ENCODE measurements around the gene KLHL29.

Gene KLHL29

DNA sequence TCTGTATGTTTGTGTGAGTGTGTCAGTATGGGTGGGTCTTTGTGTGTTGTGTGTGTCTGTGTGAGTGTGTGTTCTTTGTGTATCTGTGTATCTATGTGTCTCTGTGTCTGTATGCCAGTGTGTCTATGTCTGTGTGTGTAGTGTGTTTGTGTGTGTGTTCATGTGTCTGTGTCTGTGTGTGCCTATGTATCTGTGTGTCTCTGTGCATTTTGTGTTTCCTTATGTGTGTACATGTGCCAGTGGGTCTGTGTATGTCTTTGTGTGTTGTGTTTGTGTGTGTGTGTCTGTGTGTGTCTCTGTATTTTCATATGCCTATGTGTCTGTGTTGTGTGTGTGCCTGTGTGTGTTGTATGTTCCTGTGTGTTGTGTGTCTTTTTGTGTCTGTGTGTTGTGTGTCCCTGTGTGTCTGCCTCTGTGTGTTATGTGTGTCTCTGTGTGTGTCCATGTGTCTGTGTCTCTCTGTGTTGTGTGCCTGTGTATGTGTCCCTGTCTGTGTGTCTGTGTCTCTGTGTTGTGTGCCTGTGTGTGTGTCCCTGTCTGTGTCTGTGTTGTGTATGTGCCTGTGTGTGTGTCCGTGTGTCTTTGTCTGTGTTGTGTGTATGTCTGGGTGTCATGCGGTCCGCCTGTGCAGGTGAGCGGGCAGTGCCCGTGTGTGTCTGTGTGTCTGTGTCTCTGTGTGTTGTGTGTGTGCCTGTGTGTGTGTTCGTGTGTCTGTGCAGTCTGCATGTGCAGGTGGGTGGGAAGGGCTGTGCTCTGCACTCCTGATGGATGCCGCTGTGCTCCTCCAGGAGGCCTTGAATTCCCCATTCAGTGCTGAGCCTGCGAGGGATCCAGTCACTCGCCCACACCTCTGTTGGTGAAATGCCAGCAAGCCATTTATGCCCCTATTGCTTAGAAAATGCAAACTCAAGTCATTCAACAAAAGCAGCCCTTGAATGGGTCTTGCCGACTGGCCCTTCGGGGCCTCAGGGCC, 37.4 kb downstream of the KLHL29 start:
- DNase-seq (ENCODE audit: low read depth in 2 of 2): no peak

DNA sequence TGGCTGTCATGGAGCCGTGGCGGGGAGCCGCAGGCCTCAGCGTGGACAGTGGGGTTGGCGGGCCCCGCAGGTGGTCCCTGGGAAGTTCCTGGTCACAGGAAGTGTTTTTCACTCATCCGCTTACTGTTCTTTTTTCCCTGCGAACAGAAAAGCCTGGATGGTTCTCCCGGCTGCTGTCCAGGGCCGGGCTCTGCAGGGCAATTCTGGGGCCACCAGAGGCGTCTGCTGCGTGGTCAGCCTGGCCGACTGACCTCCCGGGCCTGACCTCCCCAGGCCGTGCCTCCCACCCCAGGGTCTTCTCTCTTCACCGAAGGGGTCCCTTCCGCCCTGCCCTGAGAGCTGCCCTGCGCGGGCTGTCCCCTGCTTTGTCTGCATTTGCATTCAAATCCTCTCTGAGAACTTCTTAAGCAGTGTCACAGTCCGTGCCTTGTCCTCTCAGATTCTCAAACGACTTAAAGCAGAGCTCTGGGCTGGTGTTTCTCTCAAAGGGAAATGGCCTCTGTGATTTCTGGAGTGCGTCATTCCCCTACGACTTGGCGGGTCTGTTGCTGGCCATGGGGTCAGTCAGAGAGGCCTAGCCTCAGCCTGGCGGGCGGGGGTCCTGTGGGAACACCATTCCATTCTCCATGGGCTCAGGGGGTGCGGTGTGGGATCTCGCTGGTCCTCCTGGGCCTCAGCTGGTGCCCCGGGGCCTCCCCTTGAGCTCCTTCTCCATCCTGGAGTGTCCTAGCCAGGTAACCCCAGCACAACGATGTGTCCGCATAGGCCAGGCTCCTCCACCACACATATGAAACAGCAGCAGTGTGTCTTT, 38.3 kb downstream of the KLHL29 start:
- DNase-seq (ENCODE audit: low read depth in 2 of 2): no peak

DNA sequence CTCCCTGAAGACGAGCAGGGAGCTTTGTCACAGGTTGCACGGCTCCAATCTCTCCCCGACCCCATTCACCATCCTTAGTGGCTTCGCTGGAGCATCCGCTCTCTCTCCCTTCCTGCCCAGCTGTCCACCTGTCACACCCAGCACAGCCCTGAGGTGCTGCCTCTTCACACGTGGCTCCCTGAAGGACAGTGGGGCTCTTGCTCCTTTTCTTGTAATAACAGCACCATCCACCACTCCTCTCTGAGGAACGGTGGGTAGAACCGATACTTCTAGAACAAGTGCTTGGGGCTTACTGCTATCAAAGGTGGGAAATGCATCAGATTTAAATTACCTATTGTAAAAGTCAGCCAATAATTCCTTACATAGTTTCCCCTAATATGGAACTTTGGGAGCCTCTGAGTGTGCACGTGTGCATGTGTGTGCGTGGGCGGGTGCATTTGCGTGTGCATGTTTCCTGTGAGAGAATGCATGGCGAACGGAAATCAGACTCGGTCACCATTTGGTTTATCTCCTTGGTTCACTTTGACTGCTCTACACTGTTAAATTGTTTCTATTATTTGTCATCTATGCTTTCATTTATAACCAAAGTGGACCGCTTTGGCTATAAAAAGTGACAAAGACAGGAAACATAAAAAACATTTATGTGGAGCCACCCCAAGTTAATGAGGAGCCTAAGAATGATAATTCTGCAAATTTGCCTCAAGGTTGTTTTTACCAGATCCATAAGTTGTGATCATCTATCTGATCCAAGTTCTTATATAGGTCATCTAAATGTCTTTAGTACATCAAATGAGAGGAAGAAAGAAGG, 39.1 kb downstream of the KLHL29 start:
- no peak for DNase-seq (ENCODE audit: low read depth in 2 of 2)

DNA sequence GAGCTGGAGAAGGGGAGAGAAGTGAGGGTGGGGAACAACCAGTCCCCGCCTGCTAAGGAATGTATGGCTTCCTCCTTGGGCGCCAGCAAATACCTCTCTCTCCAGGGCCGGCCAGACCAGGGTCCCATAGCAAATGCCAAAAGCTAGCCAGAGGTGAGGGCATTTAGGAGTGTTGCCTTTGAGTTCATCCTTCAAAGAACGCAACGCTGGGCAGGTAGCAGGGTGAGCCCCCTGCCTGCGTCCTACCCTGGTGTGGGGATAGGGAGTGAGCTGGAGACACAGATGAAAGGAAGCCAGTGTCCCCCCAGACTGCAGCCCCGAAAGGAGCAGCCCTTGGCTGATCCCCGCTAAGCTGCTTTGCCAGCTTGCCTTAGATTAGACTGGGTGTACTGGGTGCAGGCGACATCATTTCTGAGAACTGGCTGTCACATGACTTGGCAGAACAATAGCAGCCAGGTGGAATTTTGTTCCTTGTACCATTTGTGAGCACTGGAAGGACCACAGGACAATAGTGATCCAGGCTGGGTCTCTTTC, 40.4 kb downstream of the KLHL29 start:
- no peak for DNase-seq (ENCODE audit: low read depth in 2 of 2)

DNA sequence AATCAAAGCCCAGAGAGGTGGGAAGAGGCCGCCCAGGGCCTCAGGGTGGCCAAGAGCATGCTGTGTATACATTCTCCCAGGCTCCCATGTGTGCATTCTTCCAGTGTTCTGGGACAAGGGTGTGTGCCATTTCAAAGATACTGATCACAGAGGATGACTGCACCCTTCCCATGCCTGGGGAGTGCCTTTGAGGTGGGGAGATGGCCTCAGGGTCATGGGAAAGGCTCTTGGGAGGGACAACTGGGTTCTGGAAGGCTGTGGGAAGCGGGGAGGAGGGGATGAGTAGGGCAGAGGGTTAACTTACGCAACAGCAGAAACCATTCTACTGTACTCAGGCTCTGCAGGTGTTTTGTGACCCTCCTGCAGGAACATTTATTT, 40.9 kb downstream of the KLHL29 start:
- DNase-seq (ENCODE audit: low read depth in 2 of 2): no peak

DNA sequence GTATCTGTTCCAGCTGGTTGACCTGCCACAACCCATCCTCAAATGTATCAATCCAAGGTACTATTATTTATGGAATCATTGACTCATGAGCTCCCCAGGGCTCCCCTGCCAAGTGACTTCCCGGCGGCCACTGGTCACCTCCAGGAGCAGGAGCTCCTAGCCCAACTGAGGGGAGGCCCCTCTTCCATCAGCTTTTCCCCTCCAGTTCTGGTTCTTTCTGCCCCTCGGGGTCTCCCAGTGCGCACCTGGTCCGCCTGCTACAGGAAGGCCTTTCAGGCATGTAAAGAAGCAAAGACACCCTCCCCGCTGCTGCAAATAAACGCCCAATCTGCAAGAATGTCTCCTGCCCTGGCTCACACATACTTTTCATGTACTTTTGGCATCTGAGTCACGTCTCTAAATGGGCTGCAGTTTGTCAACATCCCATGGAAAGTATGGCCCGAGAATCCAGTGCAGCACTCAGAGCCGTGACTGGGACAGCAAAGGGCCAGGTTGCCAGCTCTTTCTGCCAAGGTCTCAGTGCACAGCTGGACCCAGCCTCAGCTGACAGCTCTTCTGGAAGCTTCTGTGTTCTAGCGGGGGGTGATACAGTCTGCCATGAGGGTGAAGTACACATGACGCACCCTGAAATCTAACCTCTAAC, 41.4 kb downstream of the KLHL29 start:
- no peak for DNase-seq (ENCODE audit: low read depth in 2 of 2)

DNA sequence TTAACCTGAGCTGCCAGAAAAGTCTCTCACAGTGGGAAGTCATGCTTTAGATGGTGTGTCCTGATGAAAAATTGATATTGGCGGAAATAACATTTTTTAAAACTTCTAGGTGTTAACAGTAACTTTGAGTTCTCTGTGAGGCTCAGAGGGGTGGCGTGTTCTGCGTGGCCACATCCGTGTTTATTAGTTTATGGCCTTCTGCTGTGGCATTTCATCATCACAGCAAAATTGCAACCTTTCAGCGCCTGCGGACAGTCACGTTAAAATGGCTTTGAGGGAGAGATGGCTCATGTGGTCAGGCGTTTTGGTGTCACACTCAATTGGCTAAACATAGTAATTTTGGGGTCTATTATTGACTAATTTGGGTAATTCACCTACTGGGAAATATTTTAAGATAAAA, 42.4 kb downstream of the KLHL29 start:
- no peak for DNase-seq (ENCODE audit: low read depth in 2 of 2)

DNA sequence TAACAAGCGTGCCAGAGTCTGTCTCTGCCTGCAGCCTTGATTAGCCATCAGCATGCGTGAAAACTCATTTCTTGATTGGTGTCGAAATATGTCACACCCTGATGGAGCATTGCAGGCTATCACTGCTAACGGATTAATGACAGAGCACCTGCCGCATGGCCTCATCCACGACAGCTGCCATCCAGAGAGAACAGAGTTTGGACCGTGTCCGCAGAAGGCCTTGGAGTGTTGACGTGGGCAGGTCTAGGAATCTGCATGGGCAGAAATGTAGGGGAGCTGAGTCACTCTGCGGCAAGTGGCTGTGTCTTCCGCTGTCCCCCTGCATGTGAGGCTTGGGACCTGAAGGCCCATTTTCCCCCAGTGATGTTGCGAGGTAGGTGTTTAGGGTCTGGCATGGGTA, 43.0 kb downstream of the KLHL29 start:
- DNase-seq (ENCODE audit: low read depth in 2 of 2): no peak

DNA sequence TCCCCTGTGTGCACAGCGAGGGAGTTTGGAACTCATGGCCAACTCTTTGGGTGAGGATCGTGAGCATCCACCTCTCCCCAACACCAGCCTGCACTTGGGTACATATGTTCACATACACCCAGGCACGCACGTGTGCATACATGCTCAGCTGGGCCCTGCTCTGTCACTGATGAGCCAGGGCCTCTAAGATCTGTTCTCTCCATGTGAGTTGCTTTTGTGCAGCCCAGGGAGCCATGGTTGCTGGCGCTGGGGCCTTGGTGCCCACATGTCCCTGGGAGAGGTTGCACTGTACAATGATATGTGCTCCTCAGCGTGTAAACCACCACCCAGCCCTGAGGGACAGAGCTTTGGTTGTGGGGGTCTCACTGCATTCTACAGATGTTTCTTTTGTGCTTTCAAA, 44.1 kb downstream of the KLHL29 start:
- no peak for DNase-seq (ENCODE audit: low read depth in 2 of 2)

DNA sequence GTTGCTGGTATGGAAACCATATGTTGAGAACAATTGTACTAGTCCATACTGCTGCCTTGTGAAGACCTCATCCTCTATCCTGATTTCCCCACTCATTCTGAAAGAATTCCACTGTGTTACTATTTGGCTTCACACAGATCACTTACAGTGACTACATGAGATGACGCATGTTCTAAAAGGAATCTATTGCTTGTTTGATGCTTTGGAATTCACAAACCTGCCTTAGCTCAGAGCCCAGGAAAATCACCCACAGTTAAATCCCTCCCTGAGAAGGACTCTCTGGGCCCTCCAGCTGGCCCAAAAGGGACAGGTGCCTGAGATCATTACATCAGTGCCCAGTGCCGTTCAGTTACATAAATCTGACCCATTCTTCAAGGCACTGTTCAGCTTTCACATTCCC, 45.3 kb downstream of the KLHL29 start:
- DNase-seq (ENCODE audit: low read depth in 2 of 2): no peak

DNA sequence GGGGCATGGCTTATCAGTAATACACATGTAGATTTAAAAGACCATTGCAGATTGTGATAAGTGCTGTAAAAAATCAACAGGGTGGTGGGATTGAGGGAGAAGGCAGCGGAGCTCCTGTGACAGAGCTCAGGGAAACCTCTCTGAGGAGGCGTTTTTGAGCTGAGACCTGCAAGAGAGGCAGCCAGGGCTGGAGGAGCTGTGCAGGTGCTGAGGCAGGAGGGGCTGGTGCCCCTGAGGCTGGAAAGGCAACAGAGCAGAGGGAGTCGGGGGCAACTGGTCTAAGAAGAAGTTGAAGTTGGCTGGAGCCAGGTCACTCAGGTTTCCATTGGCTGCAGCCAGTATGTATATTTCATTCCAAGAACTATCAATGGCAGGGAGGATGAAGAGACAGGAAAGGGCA, 47.6 kb downstream of the KLHL29 start:
- DNase-seq (ENCODE audit: low read depth in 2 of 2): no peak

DNA sequence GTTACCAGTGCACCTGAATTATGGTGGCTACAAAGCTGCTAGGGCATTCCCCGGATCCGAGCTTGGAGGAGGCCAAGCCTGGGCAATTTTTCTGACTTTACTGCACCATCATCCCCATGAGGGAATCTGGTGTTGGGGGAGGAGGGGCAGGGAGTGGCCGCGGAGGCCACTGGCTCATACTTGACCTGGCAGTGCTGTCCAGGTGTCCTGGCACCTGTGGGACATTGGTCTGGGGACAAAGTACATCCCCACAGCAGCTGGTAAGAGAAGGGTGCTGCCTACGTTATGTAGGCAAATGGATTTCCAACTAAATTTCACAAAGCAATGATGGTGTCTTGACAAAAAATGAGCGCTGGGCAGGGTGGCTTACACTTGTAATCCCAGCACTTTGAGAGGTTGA, 48.3 kb downstream of the KLHL29 start:
- no peak for DNase-seq (ENCODE audit: low read depth in 2 of 2)

DNA sequence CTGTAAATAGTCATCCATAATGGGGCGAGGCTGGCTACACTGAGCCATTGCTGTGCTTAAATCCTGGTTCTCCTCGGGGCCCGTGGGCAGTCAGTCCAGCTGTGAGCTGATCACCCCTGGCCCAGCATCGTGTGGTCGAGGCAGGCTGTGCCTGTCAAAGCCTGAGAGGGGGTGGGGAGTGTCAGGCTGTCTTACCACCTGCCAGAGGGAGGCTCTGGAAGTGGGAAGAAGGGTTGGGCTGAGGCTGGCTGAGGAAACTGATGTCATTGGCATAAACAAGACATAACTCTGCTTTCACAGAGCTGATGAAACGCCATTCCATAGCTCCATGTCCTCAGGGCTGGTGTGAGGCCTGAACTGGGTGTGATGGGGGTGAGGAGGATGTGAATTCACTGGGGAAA, 49.7 kb downstream of the KLHL29 start:
- no peak for DNase-seq (ENCODE audit: low read depth in 2 of 2)

DNA sequence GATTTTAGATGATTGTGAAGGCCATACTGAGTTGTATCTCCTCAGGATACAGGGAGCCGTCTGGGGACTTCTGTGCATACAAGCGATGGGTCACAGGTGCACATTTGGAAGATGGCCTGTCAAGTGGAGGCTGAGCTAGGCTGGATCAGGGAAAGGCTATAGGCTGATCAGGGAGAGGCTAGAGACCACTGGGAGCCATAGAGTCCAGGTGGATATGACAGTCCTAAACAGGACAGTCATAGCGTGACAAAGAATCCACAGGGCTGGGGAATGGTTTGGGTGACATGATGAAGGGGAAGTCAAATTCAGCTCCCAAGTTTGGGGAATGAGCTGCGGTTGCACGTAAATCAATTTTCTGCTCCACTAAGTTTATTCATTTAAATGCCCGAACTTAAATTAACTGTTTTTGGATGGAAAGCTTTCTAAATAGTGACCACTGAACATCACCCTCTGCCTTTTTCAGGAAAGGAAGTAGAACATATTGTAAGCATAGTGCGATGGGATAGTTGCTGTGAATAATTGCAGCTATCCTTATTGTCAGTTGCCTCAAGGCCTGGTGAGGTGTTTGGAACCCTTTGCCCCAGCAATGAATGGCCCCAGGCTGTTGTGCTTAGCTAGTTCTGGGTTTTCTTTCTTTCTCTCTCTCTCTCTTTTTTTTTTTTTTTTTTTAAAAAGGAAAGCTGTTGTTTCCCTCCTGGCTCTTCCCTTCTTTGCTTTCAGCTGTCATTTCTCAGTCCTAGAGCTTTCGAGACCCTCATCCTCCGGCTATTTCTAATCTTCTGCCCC, 50.5 kb downstream of the KLHL29 start:
- DNase-seq (ENCODE audit: low read depth in 2 of 2): no peak

DNA sequence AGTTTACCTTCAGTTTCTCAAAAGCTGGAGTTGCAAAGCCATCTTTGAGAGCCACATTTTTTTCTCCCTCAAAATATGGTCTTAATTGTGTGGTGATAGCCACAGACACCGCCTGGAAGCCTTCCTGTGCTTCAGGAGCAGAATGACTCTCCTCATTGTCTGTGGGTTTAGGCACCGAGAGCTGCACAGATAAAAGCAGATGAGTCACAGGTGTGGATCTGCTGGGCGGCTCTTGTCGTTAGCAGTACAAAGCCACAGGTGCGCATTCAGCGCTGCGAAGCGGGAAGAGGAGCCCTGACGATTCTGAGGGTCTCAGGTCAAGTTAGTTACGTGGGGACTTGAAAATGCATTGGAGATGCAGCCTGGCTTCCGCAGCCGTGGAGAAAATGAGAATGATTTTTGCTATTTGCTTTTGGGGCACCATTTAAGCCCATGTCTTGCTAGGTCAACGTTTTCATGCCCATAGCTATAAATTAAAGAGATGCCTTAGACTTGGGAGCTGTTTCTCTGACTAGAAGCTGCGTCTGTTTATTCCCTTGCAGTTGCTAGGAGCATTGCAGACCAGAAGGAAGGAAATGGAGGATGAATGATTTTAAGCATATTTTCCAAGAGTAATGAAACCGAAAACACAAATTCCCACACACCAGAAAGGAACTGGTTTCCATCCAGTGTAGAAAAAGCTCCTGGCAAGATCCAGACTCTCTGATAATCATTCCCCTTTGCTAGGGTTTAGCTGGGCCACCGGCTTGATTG, 51.5 kb downstream of the KLHL29 start:
- DNase-seq (ENCODE audit: low read depth in 2 of 2): no peak

DNA sequence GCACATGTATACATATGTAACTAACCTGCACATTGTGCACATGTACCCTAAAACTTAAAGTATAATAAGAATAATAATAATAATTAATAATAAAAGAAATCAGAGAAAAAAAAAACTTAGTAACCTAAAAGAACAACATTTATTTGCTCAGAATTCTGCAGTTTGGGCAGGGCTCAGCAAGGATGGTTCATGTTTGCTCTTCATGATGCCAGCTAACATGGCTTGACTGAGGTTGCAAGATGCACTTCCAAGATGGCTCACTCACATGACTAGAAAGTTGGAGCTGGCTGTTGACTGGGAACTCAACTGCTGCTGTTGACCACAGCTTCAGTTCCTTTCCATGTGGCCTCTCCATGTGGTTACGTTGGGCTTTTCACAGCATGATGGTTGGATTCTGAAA, 56.4 kb downstream of the KLHL29 start:
- no peak for DNase-seq (ENCODE audit: low read depth in 2 of 2)

DNA sequence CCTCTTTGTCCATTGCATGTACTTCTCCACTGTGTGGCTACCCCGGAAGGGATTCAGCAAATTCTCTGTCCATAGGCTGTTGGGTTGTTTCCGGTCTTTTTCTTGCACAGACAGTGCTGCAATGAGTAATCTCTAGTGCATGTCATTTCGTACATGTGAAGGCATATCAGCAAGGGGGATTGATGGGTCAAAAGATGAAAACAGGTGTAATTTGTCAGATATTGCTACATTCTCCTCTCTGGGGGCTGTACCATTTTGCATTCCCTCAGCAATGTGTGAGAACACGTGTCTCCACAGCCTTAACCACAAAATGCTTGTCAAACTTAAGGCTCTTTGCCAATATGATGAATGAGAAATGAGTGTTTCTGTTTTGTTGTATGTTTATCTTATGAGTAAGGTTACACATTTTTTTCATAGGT, 60.5 kb downstream of the KLHL29 start:
- no peak for DNase-seq (ENCODE audit: low read depth in 2 of 2)

DNA sequence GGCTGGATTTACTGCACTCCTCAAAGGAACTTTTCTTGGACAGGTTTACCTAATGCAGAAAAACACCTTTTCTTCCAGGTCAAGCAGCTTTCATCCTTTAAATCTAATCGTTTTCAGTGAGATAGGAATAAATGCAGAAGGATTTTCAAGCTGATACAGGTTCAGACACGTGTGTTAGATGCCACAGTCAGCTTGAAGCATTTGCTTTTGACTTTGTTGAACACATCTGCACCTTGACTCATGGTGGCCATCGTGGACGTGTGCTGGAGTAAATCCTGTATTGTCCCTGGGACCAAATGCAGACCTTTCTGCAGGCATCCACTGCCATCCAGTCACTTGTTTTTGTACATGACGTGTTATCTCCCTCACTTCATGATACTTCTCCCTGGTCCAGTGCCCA, 61.9 kb downstream of the KLHL29 start:
- no peak for DNase-seq (ENCODE audit: low read depth in 2 of 2)

DNA sequence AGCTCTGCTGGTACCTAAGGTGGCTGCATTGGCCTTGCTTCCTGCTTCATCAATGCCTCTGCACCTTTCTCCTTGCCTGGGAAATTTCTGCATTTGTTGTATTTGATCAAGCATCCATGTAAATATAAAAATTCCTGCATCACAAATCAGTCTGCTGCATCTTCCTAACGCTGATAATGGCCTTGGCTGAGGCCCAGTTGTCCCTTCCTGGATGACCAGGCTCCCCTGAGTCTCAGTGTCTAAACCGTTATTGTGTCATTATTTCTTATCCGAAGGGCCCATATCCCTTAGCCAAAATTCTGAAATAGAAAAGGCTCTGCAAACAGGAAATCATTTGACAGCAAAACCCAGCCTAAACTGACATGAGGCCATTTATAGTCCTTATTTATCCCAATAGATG, 62.4 kb downstream of the KLHL29 start:
- no peak for DNase-seq (ENCODE audit: low read depth in 2 of 2)

DNA sequence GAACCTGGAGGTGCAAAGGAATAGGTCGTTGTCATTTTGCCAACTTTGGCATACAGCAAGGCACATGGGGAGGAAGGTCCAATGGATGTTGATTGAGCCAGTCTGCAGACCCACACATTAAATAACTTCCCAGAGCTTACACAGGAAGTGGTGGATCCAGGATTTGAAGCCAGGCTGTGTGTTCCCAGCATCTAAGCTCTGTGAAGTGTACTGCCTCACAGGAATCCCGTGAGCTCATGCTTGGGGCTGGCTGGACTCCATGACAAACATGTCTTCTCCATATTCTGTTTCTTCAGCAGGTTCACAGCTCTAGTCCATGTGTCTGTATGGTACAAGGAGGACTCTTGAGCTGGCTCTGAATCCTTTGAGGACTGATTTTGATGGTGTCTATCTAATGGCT, 63.9 kb downstream of the KLHL29 start:
- DNase-seq (ENCODE audit: low read depth in 2 of 2): no peak

All from stimulated activated CD8-positive, alpha-beta memory T cell treated with anti-CD3 and anti-CD28 coated beads, Interleukin-15, amount 100 ng/mL, for 4 hours (primary cell).